Suprapubic skin (tissue), 4 donors: ENCODE results near the gene ORC2. TPM values are rescaled to one million over a fixed set of nuclear protein-coding genes. Genes with fewer than 3 reads are reported as not detected.
A peak's percentile ranks its signal among the peaks of the same experiment; 100 is the strongest.
"Not testable (repeated sequence)": the region's sequence is repeated elsewhere in the genome, so short reads cannot be mapped to it uniquely, and the experiment has no call there.

Experiments used
- DNase-seq, 2 donors: peaks; one replicate each; pipeline ENCODE4 v3.0.0-alpha.2; 2019; ENCODE audit warnings: low spot score in 2 of 2
- H3K27ac ChIP-seq: fragments of 200-600 bp; sonication (generic); one replicate; pipeline ENCODE4 v1.5.1; 2019
- H3K27me3 ChIP-seq: fragments of 200-600 bp; sonication (generic); one replicate; pipeline ENCODE4 v1.5.1; 2019
- H3K36me3 ChIP-seq: fragments of 200-600 bp; sonication (generic); one replicate; pipeline ENCODE4 v1.5.1; 2019
- H3K4me1 ChIP-seq: fragments of 200-600 bp; sonication (generic); one replicate; pipeline ENCODE4 v1.5.1; 2019
- H3K4me3 ChIP-seq: fragments of 200-600 bp; sonication (generic); one replicate; pipeline ENCODE4 v1.5.1; 2019; ENCODE audit warnings: mild to moderate bottlenecking
- H3K9me3 ChIP-seq: fragments of 200-600 bp; sonication (generic); one replicate; pipeline ENCODE4 v1.5.1; 2019
- CTCF ChIP-seq, 2 donors: fragments of 200-600 bp in 1 of 2; fragments of 450-650 bp in 1 of 2; sonication (generic) in 1 of 2; IDR thresholded peaks; one replicate each; pipeline ENCODE4 v1.5.1; 2016 to 2019; ENCODE audit warnings: antibody characterized with exemption in 2 of 2, mild to moderate bottlenecking in 1 of 2, moderate library complexity in 1 of 2
- EP300 ChIP-seq: sonication (generic); formaldehyde crosslinking; IDR thresholded peaks from one replicate; pipeline ENCODE4 v1.6.1; 2017; ENCODE audit warnings: antibody characterized with exemption
- POLR2A ChIP-seq, 2 donors: fragments of 450-650 bp; IDR thresholded peaks; one replicate each; pipeline ENCODE4 v1.6.1; 2017; ENCODE audit warnings: antibody characterized with exemption in 2 of 2, mild to moderate bottlenecking in 2 of 2, moderate library complexity in 2 of 2
- POLR2AphosphoS5 ChIP-seq, 3 donors: sonication (generic); formaldehyde crosslinking; IDR thresholded peaks; one replicate each; pipeline ENCODE4 v1.6.1; 2017; ENCODE audit warnings: antibody characterized with exemption in 3 of 3
- WGBS: methylation state at CpG from one replicate; pipeline ENCODE4 v1.1.5; 2018; 5-methylcytosine and 5-hydroxymethylcytosine counted together
- total RNA-seq, 4 donors: library from RNA; depleted of rRNA; stranded (reverse); fragments of >200 nt; gene quantifications; one replicate each; pipeline ENCODE4 v1.1.0, GENCODE V29; 2016

Gene ORC2
- total RNA-seq, 4 donors from 2014 or later = 13.3 to 39.7 (median 17.3) TPM

GRCh38 chr2:200968735-200969134 lies 5.3 kb upstream of the ORC2 start:
- Histone ChIP-seq H3K36me3 (no peaks in the 10 kb centered on the region), H3K4me3 (no peak overlapping the region), H3K27me3 (no peaks in the 10 kb centered on the region), H3K4me1 (peaks cover 20% of the 10 kb centered on the region), H3K27ac (peak overlapping the region; percentile 15), H3K9me3 (no peaks in the 10 kb centered on the region)
- TF ChIP-seq CTCF (IDR thresholded peaks at IDR 0.05) (no peak), EP300 (no peak), POLR2AphosphoS5 (IDR thresholded peaks at IDR 0.05) (no peak), POLR2A (IDR thresholded peaks at IDR 0.05) (no peak)
- DNase-seq = no peak
- WGBS = 91% methylated on average over 2 of the region's 2 CpGs

GRCh38 chr2:200968162-200968561 lies 4.7 kb upstream of the ORC2 start:
- no peaks in the 10 kb centered on the region for H3K36me3 ChIP-seq
- peaks cover 20% of the 10 kb centered on the region for H3K4me1 ChIP-seq
- peak overlapping the region; percentile 36 for H3K27ac ChIP-seq
- H3K9me3 ChIP-seq = no peaks in the 10 kb centered on the region
- no peak for TF ChIP-seq CTCF (IDR thresholded peaks at IDR 0.05)
- TF ChIP-seq POLR2A (IDR thresholded peaks at IDR 0.05) = no peak
- TF ChIP-seq EP300 = no peak
- TF ChIP-seq POLR2AphosphoS5 (IDR thresholded peaks at IDR 0.05) = no peak
- no peak for DNase-seq
- 68% methylated on average over 1 of the region's 1 CpG for WGBS
- H3K4me3 ChIP-seq = no peak overlapping the region
- H3K27me3 ChIP-seq = no peaks in the 10 kb centered on the region

- no peaks in the 10 kb centered on the region for H3K27me3 ChIP-seq
- TF ChIP-seq EP300 (no peak), POLR2AphosphoS5 (IDR thresholded peaks at IDR 0.05) (no peak), CTCF (IDR thresholded peaks at IDR 0.05) (no peak), POLR2A (IDR thresholded peaks at IDR 0.05) (no peak)
- H3K4me3 ChIP-seq = no peak overlapping the region
- WGBS = 34% methylated on average over 4 of the region's 4 CpGs
- H3K4me1 ChIP-seq = peaks cover 32% of the 10 kb centered on the region
- H3K27ac ChIP-seq = peak overlapping the region; percentile 30
- no peaks in the 10 kb centered on the region for H3K9me3 ChIP-seq
- no peak for DNase-seq
- H3K36me3 ChIP-seq = no peaks in the 10 kb centered on the region
Observed at GRCh38 chr2:200966770-200967169, 3.3 kb upstream of the ORC2 start.

- no peak overlapping the region for H3K27ac ChIP-seq
- 68% methylated on average over 6 of the region's 6 CpGs for WGBS
- no peaks in the 10 kb centered on the region for H3K27me3 ChIP-seq
- peak overlapping the region; percentile 85 for H3K4me3 ChIP-seq
- no peaks in the 10 kb centered on the region for H3K9me3 ChIP-seq
- H3K36me3 ChIP-seq = no peaks in the 10 kb centered on the region
- peaks cover 42% of the 10 kb centered on the region for H3K4me1 ChIP-seq
- DNase-seq = no peak
- TF ChIP-seq EP300 = no peak
- no peak for TF ChIP-seq CTCF (IDR thresholded peaks at IDR 0.05)
- TF ChIP-seq POLR2A (IDR thresholded peaks at IDR 0.05) = no peak
- no peak for TF ChIP-seq POLR2AphosphoS5 (IDR thresholded peaks at IDR 0.05)
Observed at GRCh38 chr2:200964498-200964897, 1.0 kb upstream of the ORC2 start.

- not testable (repeated sequence) for H3K27me3 ChIP-seq, H3K9me3 ChIP-seq, H3K36me3 ChIP-seq
- H3K27ac ChIP-seq = peak overlapping the region; percentile 84
- peak overlapping the region; percentile 85 for H3K4me3 ChIP-seq
- DNase-seq = peak in 1 of 2 donors; percentile 67
- 1% methylated on average over 21 of the region's 21 CpGs for WGBS
- H3K4me1 ChIP-seq = peaks cover 42% of the 10 kb centered on the region
Observed at GRCh38 chr2:200963918-200964252, 425 bp upstream of the ORC2 start.

- Histone ChIP-seq H3K9me3 (no peaks in the 10 kb centered on the region), H3K4me1 (peaks cover 39% of the 10 kb centered on the region), H3K4me3 (peak overlapping the region; percentile 85), H3K36me3 (no peaks in the 10 kb centered on the region), H3K27ac (peak overlapping the region; percentile 84), H3K27me3 (no peaks in the 10 kb centered on the region)
- DNase-seq = no peak
- WGBS = 4% methylated on average over 7 of the region's 7 CpGs
- TF ChIP-seq POLR2A (IDR thresholded peaks at IDR 0.05) = no peak
- TF ChIP-seq POLR2AphosphoS5 (IDR thresholded peaks at IDR 0.05) = no peak
- TF ChIP-seq CTCF (IDR thresholded peaks at IDR 0.05) = no peak
- TF ChIP-seq EP300 = no peak
Observed at GRCh38 chr2:200962811-200963123, 693 bp downstream of the ORC2 start.
